ENCODE measurements around the gene CARS2.
A peak's percentile ranks its signal among the peaks of the same experiment; 100 is the strongest.
"Not testable (repeated sequence)": the region's sequence is repeated elsewhere in the genome, so short reads cannot be mapped to it uniquely, and the experiment has no call there.

Gene CARS2

DNA sequence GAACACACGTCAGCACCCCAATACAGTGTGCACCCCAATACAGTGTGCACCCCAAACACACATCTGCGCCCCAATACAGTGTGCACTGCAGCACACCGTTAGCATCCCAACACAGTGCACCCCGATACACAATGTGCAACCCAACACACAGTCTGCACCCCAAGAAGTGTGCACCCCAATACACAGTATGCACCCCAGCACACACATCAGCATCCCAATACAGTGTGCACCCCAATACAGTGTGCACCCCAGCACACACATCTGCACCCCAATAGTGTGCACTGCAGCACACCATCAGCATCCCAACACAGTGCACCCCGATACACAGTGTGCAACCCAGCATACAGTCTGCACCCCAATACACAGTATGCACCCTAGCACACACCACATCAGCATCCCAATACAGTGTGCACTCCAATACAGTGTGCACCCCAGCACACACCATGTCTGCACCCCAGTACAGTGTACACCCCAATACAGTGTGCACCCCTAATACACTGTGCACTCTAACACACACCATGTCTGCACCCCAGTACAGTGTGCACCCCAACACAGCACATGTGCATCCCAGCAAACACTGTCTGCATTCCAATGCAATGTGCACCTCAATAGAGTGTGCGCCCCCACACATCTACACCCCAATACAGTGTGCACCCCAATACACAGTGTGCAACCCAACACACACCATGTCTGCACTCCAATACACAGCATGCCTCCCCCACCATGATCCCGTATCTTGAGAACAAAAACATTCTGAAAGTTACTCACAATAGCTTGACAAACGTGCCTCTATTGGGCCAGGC, 855 bp upstream of the CARS2 start:
- DNase-seq, result no peak

DNA sequence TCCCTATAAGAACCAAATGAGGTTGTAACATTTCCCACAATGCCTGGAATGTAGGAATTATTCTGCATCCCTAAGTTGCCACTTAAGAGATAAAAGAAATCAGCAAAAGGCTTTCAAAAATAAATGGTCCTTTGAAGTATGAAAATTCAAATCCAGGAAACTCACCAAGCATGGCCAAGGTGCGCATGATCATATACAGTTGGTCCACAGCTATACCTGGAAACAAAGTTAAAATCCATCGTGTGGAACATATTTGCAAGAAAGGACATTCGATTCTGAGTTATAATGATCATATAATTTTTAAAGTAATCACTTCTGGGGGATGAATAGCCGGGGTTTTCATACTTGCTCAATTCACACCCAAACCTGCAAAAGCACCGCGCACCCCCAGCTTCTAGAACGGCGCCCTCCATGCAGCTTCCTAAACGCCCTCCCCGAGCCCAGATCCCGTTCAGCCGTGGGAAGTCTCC, 525 bp downstream of the CARS2 start:
- no peak for DNase-seq

- no peak for DNase-seq
Observed at GRCh38 chr13:110702591-110703526, 3.1 kb downstream of the CARS2 start.

DNA sequence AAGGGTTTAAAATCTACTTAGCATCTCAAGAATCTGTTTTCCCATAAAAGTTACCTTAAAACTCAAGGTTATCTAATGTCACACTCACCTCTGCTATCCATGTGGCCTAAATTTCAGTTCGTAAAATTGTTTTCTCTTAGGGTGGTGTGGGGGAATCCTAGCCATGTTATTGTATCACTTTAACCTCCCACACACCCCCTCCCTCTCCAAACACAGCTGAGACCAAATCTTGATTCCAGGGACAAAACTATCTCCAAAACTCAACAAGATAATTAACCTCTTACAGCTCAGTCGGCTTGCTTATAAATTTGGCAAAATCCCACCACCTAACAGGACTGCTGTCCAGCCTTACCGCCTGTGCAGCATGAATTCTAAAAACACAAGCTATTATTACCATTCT, 3.8 kb downstream of the CARS2 start:
- DNase-seq, result no peak

- DNase-seq, result not testable (repeated sequence)
Observed at GRCh38 chr13:110701061-110701460, 4.9 kb downstream of the CARS2 start.

- DNase-seq, result no peak
Observed at GRCh38 chr13:110700641-110701040, 5.3 kb downstream of the CARS2 start.

- DNase-seq, result no peak
Observed at GRCh38 chr13:110700186-110700585, 5.7 kb downstream of the CARS2 start.

DNA sequence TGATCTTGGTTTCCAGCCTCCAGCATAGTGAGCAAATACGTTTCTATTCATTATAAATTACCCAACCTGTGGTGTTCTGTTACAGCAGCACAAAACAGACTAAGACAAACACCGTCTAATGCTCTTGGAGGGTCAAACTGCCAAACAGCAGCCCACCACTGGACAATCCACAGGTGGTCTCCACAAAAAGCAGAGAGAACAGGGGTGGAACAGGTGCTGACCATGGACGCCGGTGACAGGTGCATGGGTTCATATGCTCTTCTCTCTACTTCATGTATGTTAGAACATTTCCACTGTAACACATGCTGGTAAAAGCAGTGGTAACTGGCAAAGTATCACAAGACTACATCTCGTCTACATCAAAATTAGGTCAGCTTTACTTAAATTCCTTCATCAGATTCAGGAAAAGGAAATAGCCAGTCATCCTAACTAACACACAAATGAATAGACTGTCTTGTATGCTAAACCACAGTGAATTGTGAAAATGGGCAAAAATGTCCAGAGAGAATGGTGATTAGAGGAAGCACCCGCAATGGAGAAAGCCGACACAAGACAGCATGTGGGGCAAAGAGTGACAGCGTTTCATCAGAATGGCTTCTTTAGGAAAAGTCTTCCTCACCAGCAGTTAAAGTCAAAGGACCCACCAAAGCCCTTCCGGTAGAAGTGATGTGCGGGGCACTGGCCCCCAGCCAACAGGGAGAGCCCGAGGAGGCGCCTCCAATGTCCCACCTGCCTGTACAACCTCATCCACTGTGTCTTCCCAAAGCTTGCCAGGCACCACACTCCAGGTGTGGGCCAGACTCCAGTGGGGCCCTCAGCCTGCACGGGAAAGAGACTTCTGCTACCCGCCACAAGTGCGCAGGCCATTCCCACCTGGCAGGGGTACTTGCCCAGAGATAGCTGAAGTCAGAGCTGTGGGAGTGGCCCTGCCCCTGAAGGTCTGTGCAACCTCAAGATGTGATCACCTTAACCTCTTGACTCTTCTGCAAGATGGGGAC, 6.5 kb downstream of the CARS2 start:
- peak; percentile 17 for DNase-seq

DNA sequence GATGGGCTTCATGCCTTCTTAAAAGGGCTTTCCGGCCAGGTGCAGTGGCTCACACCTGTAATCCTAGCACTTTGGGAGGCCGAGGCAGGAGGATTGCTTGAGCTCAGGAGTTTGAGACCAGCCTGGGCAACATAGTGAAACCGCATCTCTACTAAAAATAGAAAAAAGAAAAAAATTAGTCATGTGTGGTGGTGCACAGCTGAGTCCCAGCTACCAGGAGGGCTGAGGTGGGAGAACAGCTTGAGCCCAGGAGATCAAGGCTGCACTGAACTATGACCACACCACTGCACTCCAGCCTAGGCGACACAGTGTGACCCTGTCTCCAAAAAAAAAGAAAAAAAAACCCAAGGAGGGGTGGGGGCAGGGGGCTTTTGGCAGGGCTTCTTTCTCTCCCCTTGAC, 7.2 kb downstream of the CARS2 start:
- DNase-seq, result no peak

DNA sequence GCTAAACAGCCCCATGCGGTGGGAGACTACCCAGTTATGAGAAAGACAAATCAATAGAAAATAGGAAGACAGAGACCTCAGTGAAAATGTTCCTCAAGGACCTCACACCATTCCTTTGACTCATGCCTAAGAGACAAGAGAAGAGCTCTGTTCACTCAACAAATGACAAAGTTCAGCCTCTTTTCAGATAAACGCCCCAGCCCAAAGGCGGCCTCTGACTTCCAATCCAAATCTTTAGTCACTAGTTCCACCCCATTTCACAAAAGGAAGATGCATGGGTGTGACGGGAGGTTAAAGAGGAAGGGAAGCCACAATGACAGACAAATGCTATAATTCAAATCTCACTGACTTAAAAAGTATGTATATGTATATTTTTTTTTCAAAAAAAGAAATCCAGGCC, 8.1 kb downstream of the CARS2 start:
- DNase-seq, result no peak

GRCh38 chr13:110696776-110697175, 9.1 kb downstream of the CARS2 start:
- no peak for DNase-seq

- not testable (repeated sequence) for DNase-seq
Observed at GRCh38 chr13:110695774-110696173, 10.1 kb downstream of the CARS2 start.

DNA sequence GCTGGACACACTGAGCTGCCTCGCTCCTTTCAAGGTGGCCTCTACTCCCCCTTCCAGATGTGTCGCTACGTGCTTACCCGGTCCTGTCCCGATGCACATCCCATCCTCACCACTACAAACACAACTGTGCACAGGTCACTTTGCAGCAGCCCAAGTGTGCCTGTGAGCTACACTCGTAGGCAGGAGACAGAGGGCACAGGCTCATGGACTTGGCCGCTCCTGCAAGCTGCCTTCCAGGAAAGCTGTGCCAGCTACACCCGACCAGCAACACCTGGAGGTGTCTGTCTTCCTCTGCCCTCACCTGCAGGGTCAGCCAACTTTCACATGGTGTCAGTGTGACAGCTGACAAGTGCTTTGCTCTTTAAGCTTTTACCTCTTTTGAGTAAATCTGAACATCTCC, 15.4 kb downstream of the CARS2 start:
- DNase-seq, result no peak

- DNase-seq, result no peak
Observed at GRCh38 chr13:110689711-110690110, 16.2 kb downstream of the CARS2 start.

- DNase-seq, result no peak
Observed at GRCh38 chr13:110689041-110689440, 16.9 kb downstream of the CARS2 start.

- DNase-seq, result no peak
Observed at GRCh38 chr13:110687736-110688135, 18.2 kb downstream of the CARS2 start.

DNA sequence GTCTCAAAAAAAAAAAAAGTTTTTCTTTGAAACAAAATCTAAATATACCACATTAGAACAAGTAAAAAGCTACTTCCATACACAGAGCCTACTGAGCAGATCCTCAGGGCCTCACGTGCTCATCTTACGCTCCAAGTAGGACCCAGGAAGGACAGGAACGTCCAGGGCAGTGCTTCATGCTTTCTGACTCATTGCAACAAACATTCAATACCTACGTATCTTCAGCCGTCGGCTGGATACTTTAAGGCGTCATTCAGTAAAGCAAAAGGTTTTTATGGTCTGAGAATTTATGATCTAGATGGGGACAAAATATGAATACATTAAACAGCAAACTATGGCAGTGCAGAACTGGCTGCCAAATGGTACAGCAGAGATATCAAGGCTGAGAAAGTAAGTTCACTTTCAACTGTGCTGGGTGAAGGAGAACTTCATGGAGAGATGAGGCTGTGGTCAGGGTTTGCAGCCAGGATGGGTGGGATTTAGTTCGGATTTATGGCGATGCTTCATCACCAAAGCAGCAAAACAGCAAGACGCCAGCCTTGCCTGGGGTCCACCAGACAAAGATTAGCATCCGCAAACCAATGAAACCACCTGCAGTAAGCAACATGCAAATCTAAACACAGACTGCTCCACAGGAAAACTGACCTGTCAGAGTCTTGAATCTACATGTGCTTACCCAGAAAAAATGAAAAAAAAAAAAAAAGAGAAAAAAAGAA, 20.5 kb downstream of the CARS2 start:
- no peak for DNase-seq

- DNase-seq, result no peak
Observed at GRCh38 chr13:110684388-110685056, 21.4 kb downstream of the CARS2 start.

- DNase-seq, result no peak
Observed at GRCh38 chr13:110683921-110684320, 22.0 kb downstream of the CARS2 start.

DNA sequence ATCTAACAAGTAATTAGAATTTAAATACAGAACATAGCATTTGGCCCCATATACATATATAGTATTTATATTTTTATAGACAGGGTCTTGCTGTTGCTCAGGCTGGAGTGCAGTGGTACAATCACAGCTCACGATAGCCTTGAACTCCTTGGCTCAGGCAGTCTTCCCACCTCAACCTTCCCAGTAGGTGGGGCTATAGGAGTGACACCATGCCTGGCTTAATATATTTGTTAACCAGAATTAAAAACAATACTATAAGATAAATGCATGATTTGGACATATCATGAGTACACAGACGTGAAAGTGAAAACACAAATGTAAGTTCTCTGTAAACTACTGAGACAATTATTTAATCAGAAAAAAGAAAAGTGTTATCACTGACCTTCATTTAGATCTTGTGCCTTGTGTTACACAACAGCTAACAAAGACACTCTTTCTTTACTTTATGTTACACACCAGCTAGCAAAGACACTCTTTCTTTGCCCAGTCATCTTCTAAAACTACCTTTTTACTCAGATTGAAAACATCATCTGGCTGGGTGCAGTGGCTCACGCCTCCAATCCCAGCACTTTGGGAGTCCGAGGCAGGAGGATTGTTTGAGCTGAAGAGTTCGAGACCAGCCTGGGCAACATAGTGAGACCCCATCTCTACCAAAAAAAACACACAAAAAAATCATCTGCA, 22.6 kb downstream of the CARS2 start:
- no peak for DNase-seq

- DNase-seq, result no peak
Observed at GRCh38 chr13:110682746-110683145, 23.2 kb downstream of the CARS2 start.
